Fibroblast of skin of abdomen (primary cell): ENCODE results near the gene RAB33B. TPM values are rescaled to one million over a fixed set of nuclear protein-coding genes. Genes with fewer than 3 reads are reported as not detected.
"Not testable (repeated sequence)": the region's sequence is repeated elsewhere in the genome, so short reads cannot be mapped to it uniquely, and the experiment has no call there.

ENCODE experiments used
- DNase-seq: peaks from one replicate; pipeline ENCODE4 v3.0.0-alpha.2; 2013
- polyA plus RNA-seq, 2 experiments: library from polyadenylated mRNA; unstranded; fragments of 120-200 nt; gene quantifications; one replicate each; pipeline ENCODE4 v1.2.1, GENCODE V29; 2013; ENCODE audit not compliant: insufficient read length in 2 of 2

RAB33B gene
- 6.1 TPM for polyA plus RNA-seq (2013, experiment 1 of 2; ENCODE audit: insufficient read length)
- 6.3 TPM for polyA plus RNA-seq (2013, experiment 2 of 2; ENCODE audit: insufficient read length)

DNA sequence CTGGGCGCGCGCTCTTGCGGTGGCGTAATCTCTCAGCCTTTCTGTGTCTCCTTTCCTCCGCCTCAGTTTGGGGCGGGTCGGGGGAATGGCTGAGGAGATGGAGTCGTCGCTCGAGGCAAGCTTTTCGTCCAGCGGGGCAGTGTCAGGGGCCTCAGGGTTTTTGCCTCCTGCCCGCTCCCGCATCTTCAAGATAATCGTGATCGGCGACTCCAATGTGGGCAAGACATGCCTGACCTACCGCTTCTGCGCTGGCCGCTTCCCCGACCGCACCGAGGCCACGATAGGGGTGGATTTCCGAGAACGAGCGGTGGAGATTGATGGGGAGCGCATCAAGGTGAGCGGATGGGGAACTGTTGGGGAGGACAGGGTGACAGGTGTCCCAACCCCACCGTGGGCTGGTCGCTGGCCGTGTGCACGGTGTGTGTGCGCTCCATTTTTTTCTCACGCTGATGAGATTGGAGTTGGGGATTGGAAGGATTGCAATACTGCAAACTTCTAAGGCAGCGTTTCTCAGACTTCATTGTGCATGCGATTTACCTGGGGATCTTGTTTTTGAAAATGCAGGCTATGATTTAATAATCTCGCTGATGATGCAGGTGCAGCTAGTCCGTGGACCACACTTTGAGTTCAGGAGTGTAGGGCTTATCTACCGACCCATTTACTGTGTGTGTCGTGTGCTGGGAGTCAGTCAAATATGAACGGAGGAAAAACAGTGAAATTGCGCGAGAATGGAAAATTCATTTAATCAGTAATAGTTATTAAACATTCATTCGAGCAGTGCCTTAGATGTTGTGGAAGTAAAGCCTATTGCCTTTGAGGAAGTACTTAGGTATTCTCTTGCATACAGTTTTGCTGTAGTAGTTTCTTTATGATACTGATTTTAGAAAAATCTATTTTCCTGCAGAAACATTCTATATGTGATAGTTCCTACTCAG is at the start of gene RAB33B:
Gene RAB33B (plus strand): TSS at position 11 of the 935 bp plus-strand sequence. CDS start 75 bp downstream, at position 86.
- no peak for DNase-seq

DNA sequence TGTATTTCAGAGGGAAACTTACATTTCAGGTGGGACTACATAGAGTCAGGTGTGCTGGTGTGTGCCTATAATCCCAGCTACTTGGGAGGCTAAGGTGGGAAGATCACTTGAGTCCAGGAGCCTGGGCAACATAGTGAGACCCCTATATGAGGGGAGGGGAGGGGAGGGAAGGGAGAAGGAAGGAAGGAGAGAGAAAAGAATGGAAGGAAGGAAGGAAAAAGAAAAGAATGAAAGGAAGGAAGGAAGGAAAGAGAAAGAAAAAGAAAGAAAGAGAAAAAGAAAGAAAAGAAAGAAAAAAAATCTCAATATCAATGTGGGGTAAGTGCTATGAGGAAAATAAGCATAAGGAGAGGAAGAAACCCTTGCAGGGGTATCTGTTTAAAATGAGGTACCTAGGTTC is 43.6 kb upstream of the RAB33B start:
- no peak for DNase-seq

DNA sequence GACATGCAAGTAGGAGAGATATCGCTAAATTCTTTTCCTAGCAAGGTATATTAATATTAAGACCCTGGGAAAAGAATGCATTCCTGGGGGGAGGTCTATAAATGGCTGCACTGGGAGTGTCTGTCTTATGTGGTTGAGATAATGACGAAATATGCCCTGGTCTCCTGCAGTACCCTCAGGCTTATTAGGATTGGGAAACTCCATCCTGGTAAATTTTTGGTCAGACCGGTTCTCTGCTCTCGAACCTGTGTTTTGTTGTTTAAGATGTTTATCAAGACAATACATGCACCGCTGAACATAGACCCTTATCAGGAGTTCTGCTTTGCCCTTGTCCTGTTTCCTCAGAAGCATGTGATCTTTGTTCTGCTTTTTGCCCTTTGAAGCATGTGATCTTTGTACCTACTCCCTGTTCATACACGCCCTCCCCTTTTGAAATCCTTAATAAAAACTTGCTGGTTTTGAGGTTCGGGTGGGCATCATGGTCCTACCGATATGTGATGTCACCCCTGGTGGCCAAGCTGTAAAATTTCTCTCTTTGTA is 39.2 kb upstream of the RAB33B start:
- DNase-seq = not testable (repeated sequence)

DNA sequence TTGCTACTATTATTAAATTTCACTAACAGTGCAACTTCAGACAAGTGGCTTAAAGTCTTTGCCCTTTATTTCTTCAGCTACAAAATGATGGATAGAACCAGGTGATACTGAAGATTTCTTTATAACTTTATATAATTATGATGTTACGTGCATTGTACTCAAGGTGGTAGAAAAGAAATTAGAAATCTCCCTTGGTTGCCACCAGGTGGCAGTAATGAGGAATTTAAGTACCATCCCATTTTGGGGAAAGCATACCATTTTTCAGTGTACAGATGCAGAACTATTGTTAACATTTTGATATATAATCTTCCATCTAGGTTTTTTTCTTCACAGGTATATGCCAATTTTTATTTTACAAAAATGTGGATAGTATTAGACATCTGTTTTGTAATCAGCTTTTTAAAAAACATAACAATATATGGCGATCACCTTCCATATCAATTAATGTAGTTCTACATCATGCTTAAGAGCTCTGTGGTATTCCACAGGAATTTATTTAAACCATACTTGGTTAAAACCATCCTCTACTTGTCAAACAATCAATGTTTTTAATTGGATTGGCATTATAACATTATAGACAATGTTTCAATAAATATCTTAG is 37.7 kb upstream of the RAB33B start:
- peak; percentile 39 for DNase-seq

DNA sequence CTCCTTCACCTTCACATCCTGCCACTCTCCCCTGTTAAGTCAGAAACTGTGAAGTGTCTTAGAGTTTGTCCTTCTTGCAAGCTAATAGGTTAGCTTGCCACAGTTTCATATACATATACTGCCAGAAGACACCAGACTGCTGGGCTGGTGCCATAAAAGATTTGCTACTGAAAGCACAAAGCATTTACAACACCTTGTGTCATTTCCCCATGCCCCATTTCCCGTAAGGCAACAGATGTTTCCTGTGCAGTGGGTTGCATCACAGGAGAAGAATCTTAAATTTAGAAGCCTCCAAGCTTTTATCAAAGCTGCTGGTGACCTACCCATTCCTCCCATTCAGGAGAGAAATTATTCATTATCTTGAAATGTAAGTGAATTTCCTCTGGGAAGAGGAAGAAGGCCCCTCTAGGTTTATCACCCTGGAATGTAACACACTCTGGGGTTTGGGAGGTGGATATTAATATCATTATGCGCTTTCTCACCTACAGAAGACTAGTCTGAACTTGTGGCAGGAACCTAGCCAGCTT is 34.5 kb upstream of the RAB33B start:
- DNase-seq = peak; percentile 85

DNA sequence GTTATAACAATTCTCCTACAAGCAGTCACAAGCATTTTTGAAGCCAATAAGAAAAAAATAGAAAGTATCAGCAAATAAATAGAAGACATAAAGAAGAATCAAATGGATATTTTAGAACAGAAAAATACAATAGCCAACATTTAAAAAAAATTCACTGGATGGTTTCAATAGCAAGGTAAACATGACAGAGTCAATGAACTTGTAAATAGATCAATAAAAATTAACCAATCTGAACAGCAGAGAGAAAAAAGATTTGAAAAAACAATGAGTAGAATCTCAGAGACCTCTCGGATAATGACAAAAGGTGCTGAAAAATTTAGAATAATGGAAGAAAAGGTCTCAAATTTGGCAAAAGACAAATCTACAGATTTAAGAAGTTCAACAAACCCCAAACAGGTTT is 33.3 kb upstream of the RAB33B start:
- DNase-seq = no peak

DNA sequence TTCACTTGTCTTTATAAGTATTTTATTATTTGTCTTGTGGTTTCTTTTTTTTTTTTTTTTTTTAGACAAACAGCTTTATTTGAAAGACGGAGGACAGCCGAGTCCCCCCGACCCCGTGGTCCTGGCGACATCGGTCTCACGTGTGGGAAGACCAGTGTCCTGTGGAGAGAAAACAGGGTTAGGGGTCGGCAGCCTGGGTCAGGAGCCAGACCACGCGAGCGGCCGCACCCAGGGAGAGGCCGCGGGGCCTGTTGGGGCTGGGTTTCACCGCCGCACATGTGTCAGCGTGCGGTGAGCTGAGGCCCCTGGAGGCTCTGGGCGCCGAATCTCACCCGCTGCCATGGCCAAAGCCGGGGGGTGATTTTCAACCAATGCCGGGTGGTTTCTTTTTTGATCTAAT is 17.8 kb upstream of the RAB33B start:
- DNase-seq = no peak

DNA sequence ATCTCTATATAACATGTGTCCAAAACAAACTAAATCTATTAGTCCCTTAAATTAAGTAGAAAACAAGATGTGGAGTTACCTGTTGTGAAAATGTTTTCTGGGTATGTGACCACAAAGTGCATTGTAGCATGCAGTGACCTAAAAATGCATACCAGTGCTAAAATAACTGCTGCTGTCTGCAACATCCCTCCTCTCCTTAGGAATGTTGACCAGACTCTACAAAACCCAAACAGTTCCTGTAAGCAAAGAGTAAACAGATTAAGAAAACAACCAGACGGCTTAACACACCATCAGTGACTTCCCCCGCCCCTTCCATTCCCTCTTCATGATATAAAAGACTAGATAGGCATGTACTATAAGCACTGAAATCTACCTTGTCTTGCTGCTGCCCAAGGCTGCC is 15.8 kb upstream of the RAB33B start:
- DNase-seq = no peak

DNA sequence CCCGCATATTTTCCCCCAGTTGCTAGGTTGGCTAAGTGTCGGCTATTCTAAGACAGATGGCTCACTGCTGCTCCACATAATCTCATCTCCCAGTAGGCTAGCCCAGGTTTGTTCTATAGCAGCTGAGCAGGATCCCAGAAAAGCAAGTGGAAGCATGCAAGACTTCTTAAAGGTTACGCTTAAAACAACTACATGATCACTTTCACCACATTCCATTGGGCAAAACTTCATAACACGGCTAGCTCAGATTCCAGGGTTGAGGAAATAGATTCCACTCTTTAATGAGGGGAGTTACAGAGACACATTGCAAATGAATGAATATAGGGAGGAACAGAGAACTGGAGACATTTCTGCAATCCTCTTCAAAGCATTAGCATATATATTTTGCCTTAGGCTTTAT is 12.9 kb upstream of the RAB33B start:
- peak; percentile 21 for DNase-seq

DNA sequence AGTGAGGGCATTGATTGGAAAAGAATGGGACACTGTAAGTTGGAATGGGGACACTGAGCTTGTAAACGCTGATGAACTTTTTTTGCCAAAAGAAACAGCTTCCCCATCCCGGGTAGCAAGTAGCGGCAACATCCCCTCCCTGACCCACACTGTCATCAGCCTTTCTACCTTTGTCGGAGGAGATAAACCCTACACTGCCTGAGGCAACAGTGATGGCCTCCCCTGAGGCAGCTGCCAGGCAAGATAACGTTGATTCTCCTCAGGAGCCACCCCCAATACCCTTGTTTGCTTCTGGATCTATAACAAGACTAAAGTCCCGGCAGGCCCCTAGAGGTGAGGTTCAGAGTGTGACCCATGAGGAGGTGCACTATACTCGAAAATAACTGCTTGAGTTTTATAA is 10.3 kb upstream of the RAB33B start:
- DNase-seq = no peak

DNA sequence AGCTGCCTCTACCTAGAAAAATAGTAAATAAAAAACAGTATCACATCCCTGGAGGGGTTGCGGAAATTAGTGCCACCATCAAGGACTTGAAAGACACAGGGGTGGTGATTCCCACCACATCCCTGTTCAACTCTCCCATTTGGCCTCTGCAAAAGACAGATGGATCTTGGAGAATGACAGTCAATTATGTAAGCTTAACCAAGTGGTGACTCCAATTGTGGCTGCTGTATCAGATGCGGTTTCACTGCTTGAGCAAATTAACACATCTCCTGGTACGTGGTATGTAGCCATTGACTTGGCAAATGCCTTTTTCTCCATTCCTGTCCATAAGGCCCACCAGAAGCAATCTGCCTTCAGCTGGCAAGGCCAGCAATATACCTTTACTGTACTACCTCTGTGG is 9.0 kb upstream of the RAB33B start:
- not testable (repeated sequence) for DNase-seq

DNA sequence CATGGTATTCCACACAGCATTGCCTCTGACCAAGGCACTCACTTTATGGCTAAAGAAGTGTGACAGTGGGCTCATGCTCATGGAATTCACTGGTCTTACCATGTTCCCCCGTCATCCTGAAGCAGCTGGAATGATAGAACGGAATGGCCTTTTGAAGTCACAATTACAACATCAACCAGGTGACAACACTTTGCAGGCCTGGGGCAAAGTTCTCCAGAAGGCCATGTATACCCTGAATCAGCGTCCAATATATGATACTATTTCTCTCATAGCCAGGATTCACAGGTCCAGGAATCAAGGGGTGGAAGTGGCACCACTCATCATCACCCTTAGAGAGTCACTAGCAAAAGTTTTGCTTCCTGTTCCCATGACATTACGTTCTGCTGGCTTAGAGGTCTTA is 6.8 kb upstream of the RAB33B start:
- not testable (repeated sequence) for DNase-seq

DNA sequence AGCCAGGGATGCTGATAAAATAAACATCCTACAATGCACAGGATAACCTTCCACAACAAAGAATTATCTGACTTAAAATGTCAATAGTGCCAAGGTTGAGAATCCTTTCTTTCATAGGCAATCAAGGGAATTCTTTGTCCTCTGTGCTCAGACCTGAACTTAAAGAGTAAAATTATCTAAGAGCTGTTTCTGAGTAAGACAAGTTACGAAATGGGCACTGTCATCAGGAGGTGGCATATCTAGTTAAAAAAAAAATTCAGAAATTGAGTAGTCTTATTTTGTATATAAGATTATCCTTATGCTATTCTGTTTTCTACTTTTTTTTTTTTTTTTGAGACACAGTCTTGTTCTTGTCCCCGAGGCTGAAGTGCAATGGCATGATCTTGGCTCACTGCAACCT is 3.3 kb upstream of the RAB33B start:
- DNase-seq = no peak

DNA sequence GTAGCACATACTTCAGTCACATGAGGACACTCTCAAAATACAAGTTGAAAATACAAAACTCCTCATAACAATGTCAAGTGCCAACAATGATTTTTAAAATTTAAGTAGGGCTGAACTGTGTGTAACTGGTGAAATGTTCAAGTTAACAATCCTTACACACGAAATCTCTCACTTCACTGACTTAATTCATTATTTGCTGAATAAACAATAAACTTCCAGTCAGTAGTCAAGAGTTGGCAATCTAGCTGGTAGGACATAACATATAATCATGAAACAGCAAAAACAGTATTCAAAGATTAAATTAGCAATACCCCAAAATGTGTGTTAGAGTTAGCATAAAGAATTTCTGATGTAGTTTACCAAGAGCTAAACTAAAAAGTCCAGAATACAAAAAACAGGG is 1.9 kb upstream of the RAB33B start:
- DNase-seq = no peak

DNA sequence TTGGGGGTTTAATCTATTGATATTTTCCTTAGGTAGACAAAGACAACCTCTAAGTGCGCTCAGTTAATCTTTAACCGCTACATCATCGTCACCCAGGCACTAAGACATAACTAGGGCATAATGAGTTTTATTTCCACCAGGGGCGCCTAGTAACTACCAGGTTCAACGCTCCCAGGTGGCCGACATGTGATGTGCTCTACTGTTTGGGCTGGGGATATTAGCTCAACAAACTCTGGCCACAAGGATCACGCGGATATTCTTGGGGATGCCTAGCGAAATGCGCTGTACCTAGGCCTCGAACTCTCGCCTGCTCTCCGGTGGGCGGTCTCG is 915 bp upstream of the RAB33B start:
- no peak for DNase-seq

DNA sequence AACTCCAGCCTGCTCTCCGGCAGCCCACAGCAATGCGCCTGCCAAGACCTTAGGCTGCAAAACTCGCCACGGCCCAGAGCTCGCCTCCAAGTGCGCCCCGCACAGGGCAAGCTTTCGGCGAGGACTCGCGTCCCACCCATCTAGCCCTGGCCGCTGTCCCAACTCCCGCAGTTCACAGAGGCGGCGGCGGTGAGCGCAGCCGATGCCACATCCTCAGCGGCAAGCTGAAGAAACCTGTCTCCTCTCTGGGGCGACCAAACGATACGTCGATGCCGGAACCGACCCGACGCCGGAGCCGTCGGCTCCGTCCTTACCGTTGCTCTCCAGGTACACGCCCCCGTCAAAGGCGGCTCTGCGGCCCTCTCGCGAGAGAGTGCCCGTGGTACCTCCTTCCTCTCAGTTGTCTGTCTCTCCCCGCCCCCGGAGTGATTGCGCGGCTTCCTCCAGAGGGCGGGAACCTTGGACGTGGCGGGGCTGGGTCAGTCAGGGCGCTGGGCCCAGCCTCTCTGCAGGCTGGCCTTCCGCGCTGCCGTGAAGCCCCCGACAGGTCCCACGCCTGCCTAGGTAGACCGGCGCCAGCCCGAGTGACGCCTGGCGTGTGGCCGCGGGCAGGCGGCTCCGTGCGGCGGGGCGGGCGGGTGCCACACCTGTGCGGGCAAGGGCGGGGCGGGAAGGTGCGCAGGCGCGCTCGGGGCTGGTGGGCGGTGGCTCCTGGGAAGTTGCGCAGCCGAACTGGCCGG is 380 bp upstream of the RAB33B start:
- peak; percentile 98 for DNase-seq

DNA sequence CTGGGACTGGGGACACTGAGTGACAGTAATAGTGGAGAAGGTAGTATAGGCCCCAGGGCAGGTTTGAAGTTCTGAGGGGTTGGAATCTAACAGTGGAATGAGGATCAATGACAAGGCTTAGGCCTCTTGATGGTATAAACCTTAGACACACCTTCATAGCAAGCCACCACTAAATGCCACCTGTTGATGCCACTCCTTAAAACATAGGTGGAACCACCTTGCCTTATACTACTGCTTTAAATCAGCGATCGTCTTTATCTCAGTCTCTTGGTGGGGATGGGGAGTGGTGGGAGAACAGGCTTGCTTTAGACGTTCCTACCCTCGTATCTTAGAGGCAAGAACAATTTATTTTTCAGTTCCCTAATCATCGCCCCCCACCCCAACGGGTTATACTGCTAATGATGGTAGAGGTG is 1.2 kb downstream of the RAB33B start:
- DNase-seq = no peak

DNA sequence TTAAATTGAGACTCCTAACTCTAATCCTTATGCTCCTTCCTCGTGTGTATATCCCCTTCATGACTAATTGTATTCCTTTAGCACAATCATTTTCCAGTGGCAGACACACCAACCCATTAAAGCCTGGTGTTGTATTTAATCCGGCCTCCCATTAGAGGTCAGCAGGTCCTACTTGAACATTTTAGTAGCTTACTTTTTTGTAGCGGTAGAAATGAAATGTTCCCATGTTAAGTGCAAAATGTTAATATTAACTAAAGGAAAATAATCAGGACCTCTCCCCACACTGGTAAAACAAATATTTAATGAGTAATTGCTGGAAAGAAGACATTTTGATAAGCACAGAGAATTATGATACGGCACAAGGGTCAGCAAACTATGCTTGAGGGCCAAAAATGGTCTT is 3.4 kb downstream of the RAB33B start:
- DNase-seq = no peak

DNA sequence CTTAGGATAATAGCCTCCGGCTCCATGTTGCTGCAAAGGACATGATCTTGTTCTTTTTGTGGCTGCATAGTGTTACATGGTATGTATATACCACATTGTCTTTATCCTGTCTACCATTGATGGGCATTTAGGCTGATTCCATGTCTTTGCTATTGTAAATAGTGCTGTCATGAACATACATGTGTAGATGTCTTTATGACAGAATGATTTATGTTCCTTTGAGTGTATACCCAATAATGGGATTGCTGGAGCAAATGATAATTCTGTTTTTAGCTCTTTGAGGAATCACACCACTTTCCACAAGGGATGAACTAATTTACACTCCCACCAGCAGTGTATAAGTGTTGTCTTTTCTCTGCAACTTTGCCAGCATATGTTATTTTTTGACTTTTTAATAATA is 4.6 kb downstream of the RAB33B start:
- DNase-seq = no peak

DNA sequence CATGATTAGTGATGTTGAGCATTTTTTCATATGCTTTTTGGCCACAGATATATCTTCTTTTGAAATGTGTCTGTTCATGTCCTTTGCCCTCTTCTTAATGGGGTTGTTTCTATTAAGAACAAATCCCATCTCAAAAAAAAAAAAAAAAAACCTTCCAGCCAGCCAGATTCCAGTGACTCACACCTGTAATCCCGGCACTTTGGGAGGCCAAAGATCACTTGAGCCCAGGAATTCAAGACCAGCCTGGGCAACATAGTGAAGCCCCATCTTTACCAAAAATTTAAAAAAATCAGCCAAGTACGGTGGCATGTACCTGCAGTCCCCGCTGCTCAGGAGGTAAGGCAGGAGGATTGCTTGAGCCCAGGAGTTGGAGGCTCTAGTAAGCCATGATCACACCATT is 5.1 kb downstream of the RAB33B start:
- DNase-seq = no peak

DNA sequence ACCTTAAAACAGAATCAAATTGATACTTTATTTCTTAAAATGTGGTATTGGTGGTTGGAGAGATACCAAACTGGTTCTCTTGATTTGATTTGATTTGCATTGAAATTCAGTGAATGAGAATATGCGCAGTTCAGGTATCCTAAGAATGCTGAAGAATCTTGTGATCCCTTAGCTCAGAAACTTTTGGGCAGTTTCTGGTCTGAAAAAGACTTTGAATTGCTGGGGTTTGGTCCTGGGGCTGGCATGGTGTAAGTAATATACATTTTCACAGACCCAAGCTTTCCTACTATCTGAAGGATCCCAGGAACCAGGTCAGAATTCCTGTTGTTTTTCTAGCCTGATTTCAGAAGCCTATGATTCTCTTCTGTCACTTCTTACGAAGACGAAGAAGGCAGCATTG is 6.6 kb downstream of the RAB33B start:
- no peak for DNase-seq

DNA sequence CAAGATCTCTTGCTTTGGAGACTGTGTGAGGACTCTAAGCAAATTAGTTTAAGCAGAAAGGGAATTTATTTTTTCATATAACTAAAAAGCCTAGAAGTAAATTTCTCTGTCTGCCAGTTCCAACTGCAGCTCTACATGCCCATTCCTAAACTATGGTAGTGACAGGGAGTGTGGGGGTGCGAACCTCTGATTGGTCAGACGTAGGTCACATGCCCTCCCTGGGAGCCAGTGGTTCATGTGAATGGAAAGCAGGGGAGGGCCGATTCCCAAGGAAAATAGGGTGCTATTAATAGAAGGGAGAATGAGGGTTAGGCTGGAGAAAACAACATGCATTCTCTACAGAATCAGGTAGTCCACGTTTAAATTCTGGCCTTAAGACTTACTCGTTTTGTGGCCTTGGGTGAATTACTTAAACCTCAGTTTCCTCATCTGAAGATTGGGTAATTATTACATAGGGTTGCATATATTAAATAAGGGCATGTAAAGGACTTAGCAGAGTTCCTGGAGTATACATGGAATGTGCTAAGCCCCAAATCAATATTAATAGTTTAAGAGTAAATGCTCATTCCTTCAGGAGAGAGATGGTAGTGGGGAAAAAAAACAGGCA is 7.2 kb downstream of the RAB33B start:
- no peak for DNase-seq
